Right lobe of liver (tissue), 6 donors: ENCODE measurements around the gene DNAH14. TPM values are rescaled to one million over a fixed set of nuclear protein-coding genes. Genes with fewer than 3 reads are reported as not detected.
"Not testable (repeated sequence)": the region's sequence is repeated elsewhere in the genome, so short reads cannot be mapped to it uniquely, and the experiment has no call there.

Experiments used
- ATAC-seq, 4 donors: fragments of 200-7000 bp; cut with Tn5 transposase; one replicate each; pipeline ENCODE4 v1.9.1; 2020; ENCODE audit warnings: mild to moderate bottlenecking in 4 of 4, moderate library complexity in 4 of 4
- DNase-seq, 3 donors: peaks; one replicate each; pipeline ENCODE4 v3.0.0-alpha.2; 2020
- H3K27ac ChIP-seq, 3 donors: fragments of 200-600 bp; one replicate each; pipeline ENCODE4 v1.8.0; 2022
- H3K27me3 ChIP-seq, 2 donors: fragments of 200-600 bp; one replicate each; pipeline ENCODE4 v1.8.0; 2022
- H3K36me3 ChIP-seq, 4 donors: fragments of 200-600 bp; sonication (generic) in 1 of 4; one replicate each; pipeline versions ENCODE4 v1.5.1 to v1.8.0; 2017 to 2022; ENCODE audit warnings: control low read depth in 1 of 4
- H3K4me1 ChIP-seq, 4 donors: fragments of 200-600 bp; sonication (generic) in 1 of 4; one replicate each; pipeline versions ENCODE4 v1.5.1 to v1.8.0; 2017 to 2022; ENCODE audit warnings: control low read depth in 1 of 4
- H3K4me3 ChIP-seq, 3 donors: fragments of 200-600 bp; one replicate each; pipeline ENCODE4 v1.8.0; 2022
- H3K9me3 ChIP-seq, 4 donors: fragments of 200-600 bp; sonication (generic) in 1 of 4; one replicate each; pipeline versions ENCODE4 v1.5.1 to v1.8.0; 2017 to 2022; ENCODE audit warnings: control low read depth in 1 of 4
- CTCF ChIP-seq, 4 donors: fragments of 200-600 bp in 3 of 4; fragments of 450-650 bp in 1 of 4; IDR thresholded peaks; one replicate each; pipeline versions ENCODE4 v1.5.1 to v1.8.0; 2016 to 2022; ENCODE audit warnings: antibody characterized with exemption in 4 of 4, mild to moderate bottlenecking in 2 of 4
- POLR2A ChIP-seq: fragments of 450-650 bp; IDR thresholded peaks from one replicate; pipeline ENCODE4 v1.6.1; 2017; ENCODE audit warnings: antibody characterized with exemption, mild to moderate bottlenecking
- WGBS: methylation state at CpG from one replicate; pipeline ENCODE4 v1.1.6; 2018; ENCODE audit warnings: low coverage, low lambda C conversion rate; ENCODE audit not compliant: insufficient coverage; ENCODE audit errors: missing lambda C conversion rate; 5-methylcytosine and 5-hydroxymethylcytosine counted together
- intact Hi-C, 2 donors: fragments of 100-400 bp; cut with DNase I; formaldehyde crosslinking; loops; one replicate each; pipeline versions ENCODE4 v1.11.2 to v1.14.1; 2022
- total RNA-seq, 6 experiments: library from RNA; depleted of rRNA in 2 of 6; stranded (reverse); fragments of >200 nt in 2 of 6; fragmentation: NEBNext Ultra II Directional in 3 of 6; extraction: Animal tissue kit (Norgen Biotek cat#: 25700) in 3 of 6; gene quantifications; one replicate each; pipeline versions ENCODE4 v1.1.0 to v1.2.4, GENCODE V29; 2016 to 2023
- donor health status: DM: no; HTN: yes; CAD: no.
- donor health status: DM: no; HTN: no; CAD: no.
- donor health status: DM: no; HTN: no; CAD: no.
- donor health status: DM: no; HTN: yes; CAD: no.
- donor health status: DM: no; HTN: yes; CAD: no.

Gene DNAH14
- total RNA-seq, 6 experiments from 2014 or later: 8.0 to 17.1 (median 9.7) TPM

GRCh38 chr1:225158291-225158690 lies 228.8 kb downstream of the DNAH14 start:
- ATAC-seq (no peak), DNase-seq (no peak)
- H3K9me3 ChIP-seq: no peaks in the 10 kb centered on the region
- H3K4me3 ChIP-seq: no peak overlapping the region
- TF ChIP-seq POLR2A (no peak), CTCF (IDR thresholded peaks at IDR 0.05) (no peak)
- no peaks in the 10 kb centered on the region for H3K4me1 ChIP-seq
- intact Hi-C loops: no loop called here
- WGBS: 94% methylated on average over 4 of the region's 4 CpGs
- H3K27ac ChIP-seq: no peak overlapping the region
- no peaks in the 10 kb centered on the region for H3K36me3 ChIP-seq
- no peaks in the 10 kb centered on the region for H3K27me3 ChIP-seq

- intact Hi-C loops: no loop called here
- Histone ChIP-seq H3K9me3 (no peaks in the 10 kb centered on the region), H3K27me3 (no peaks in the 10 kb centered on the region), H3K4me3 (no peak overlapping the region), H3K36me3 (no peaks in the 10 kb centered on the region), H3K27ac (no peak overlapping the region), H3K4me1 (no peaks in the 10 kb centered on the region)
- TF ChIP-seq POLR2A (no peak), CTCF (IDR thresholded peaks at IDR 0.05) (no peak)
- no peak for DNase-seq
- ATAC-seq: no peak
- WGBS: 53% methylated on average over 1 of the region's 1 CpG
Observed at GRCh38 chr1:225159793-225160192, 230.3 kb downstream of the DNAH14 start.

- WGBS: 100% methylated on average over 1 of the region's 3 CpGs
- intact Hi-C loops, ATAC-seq, H3K4me3 ChIP-seq, H3K36me3 ChIP-seq, H3K9me3 ChIP-seq, DNase-seq, H3K4me1 ChIP-seq, H3K27ac ChIP-seq, H3K27me3 ChIP-seq: not testable (repeated sequence)
Observed at GRCh38 chr1:225177409-225177808, 247.9 kb downstream of the DNAH14 start.

GRCh38 chr1:225179686-225180085 lies 250.2 kb downstream of the DNAH14 start:
- Histone ChIP-seq H3K36me3 (no peaks in the 10 kb centered on the region), H3K9me3 (peaks cover 0 to 6% (median 0%) of the 10 kb centered on the region in 4 donors), H3K4me1 (no peaks in the 10 kb centered on the region), H3K27ac (no peak overlapping the region), H3K4me3 (no peak overlapping the region), H3K27me3 (no peaks in the 10 kb centered on the region)
- TF ChIP-seq CTCF (IDR thresholded peaks at IDR 0.05) (no peak), POLR2A (no peak)
- DNase-seq (no peak), ATAC-seq (no peak)
- intact Hi-C loops: no loop called here

- Histone ChIP-seq H3K27ac (no peak overlapping the region), H3K36me3 (no peaks in the 10 kb centered on the region), H3K4me3 (no peak overlapping the region), H3K9me3 (peaks cover 0 to 6% (median 0%) of the 10 kb centered on the region in 4 donors), H3K4me1 (no peaks in the 10 kb centered on the region), H3K27me3 (no peaks in the 10 kb centered on the region)
- TF ChIP-seq CTCF (IDR thresholded peaks at IDR 0.05) (no peak), POLR2A (no peak)
- no CpG with 5 or more reads among the region's 1 CpG for WGBS
- intact Hi-C loops: no loop called here
- no peak for ATAC-seq
- no peak for DNase-seq
Observed at GRCh38 chr1:225182716-225183115, 253.2 kb downstream of the DNAH14 start.
